Fibroblast of lung (primary cell): Measurements from ENCODE around the gene PDE9A. TPM values are rescaled to one million over a fixed set of nuclear protein-coding genes. Genes with fewer than 3 reads are reported as not detected.

Experiments used
- DNase-seq, 2 donors: peaks; one replicate each; pipeline versions ENCODE4 v3.0.0 to v3.0.0-alpha.2; 2010; ENCODE audit warnings: low read depth in 2 of 2
- H2AFZ ChIP-seq: 2 replicates; pipeline ENCODE4 v1.5.1; 2012; ENCODE audit warnings: low read length, control low read depth, inconsistent platforms
- H3K27ac ChIP-seq: 2 replicates; pipeline ENCODE4 v1.5.1; 2011; ENCODE audit warnings: low read length, control low read depth; ENCODE audit not compliant: insufficient read depth
- H3K27me3 ChIP-seq: 2 replicates; pipeline ENCODE4 v1.5.1; 2011; ENCODE audit warnings: mild to moderate bottlenecking, low read length; ENCODE audit not compliant: control insufficient read depth, insufficient read depth
- H3K36me3 ChIP-seq: 2 replicates; pipeline ENCODE4 v1.5.1; 2011; ENCODE audit warnings: low read length; ENCODE audit not compliant: control insufficient read depth, insufficient read depth
- H3K4me1 ChIP-seq: 2 replicates; pipeline ENCODE4 v1.5.1; 2011; ENCODE audit warnings: low read length; ENCODE audit not compliant: control insufficient read depth, insufficient read depth; ENCODE audit errors: extremely low read depth
- H3K4me2 ChIP-seq: 2 replicates; pipeline ENCODE4 v1.5.1; 2011; ENCODE audit warnings: low read length, control low read depth; ENCODE audit not compliant: insufficient read depth; ENCODE audit errors: extremely low read depth
- H3K4me3 ChIP-seq, 4 experiments: fragments of 200-600 bp in 1 of 4; sonication (generic) in 1 of 4; replicated peaks in 1 of 4; 2 replicates each; pipeline ENCODE4 v1.5.1; 2011 to 2016; ENCODE audit warnings: low read length in 4 of 4, low read depth in 3 of 4, mild to moderate bottlenecking in 3 of 4, control low read depth in 2 of 4, inconsistent platforms in 1 of 4, mixed read lengths in 1 of 4; ENCODE audit not compliant: insufficient read depth in 1 of 4; ENCODE audit errors: control extremely low read depth in 1 of 4
- H3K79me2 ChIP-seq: 2 replicates; pipeline ENCODE4 v1.5.1; 2012; ENCODE audit warnings: mild to moderate bottlenecking, low read length, inconsistent platforms; ENCODE audit not compliant: control insufficient read depth, insufficient read depth
- H3K9ac ChIP-seq: 2 replicates; pipeline ENCODE4 v1.5.1; 2011; ENCODE audit warnings: mild to moderate bottlenecking, low read length, control low read depth; ENCODE audit not compliant: insufficient read depth
- H3K9me3 ChIP-seq: 2 replicates; pipeline ENCODE4 v1.5.1; 2012; ENCODE audit warnings: low read depth, low read length; ENCODE audit not compliant: control insufficient read depth, insufficient read depth
- H4K20me1 ChIP-seq: 2 replicates; pipeline ENCODE4 v1.5.1; 2011; ENCODE audit warnings: low read length; ENCODE audit not compliant: control insufficient read depth, insufficient read depth; ENCODE audit errors: extremely low read depth
- CTCF ChIP-seq, 2 donors: IDR thresholded peaks in 1 of 2; conservative IDR thresholded peaks in 1 of 2; 1 replicate in 1 of 2; 2 replicates in 1 of 2; pipeline ENCODE4 v1.5.1; 2011 to 2012; ENCODE audit warnings: low read length in 2 of 2, control low read depth in 1 of 2, inconsistent platforms in 1 of 2, low read depth in 1 of 2, mild to moderate bottlenecking in 1 of 2
- EZH2 ChIP-seq: IDR thresholded peaks from 2 replicates; pipeline ENCODE4 v1.5.1; 2012; ENCODE audit warnings: low read length, control low read depth, mild to moderate bottlenecking; ENCODE audit errors: missing control alignments
- polyA plus RNA-seq, 2 donors: library from polyadenylated mRNA; depleted of rRNA in 1 of 2; stranded (reverse) in 1 of 2; unstranded in 1 of 2; fragments of >200 nt; gene quantifications; 2 replicates each; pipeline ENCODE4 v1.2.1, GENCODE V29; 2011 to 2012; ENCODE audit warnings: missing spikeins in 1 of 2
- total RNA-seq: library from RNA; depleted of rRNA; stranded (reverse); fragments of >200 nt; gene quantifications from 2 replicates; pipeline ENCODE4 v1.2.1, GENCODE V29; 2014

PDE9A gene
- total and polyA plus RNA-seq, 2 donors (not counting 1 experiment from before 2014, with no cell fraction given): 1.8 to 4.4 TPM

GRCh38 chr21:42775123-42775522, 121.7 kb downstream of the PDE9A start:
- no peak overlapping the region for H3K4me2 ChIP-seq
- no peaks in the 10 kb centered on the region for H3K9me3 ChIP-seq
- H3K4me3 ChIP-seq: no peak overlapping the region
- no peak overlapping the region for H3K27ac ChIP-seq
- no peaks in the 10 kb centered on the region for H3K79me2 ChIP-seq
- no peak overlapping the region for H3K9ac ChIP-seq
- H3K4me1 ChIP-seq: no peaks in the 10 kb centered on the region
- no peak overlapping the region for H2AFZ ChIP-seq
- H4K20me1 ChIP-seq: no peaks in the 10 kb centered on the region
- TF ChIP-seq EZH2 (no peak), CTCF (conservative IDR thresholded peaks at IDR 0.05 in 1 of 2, IDR thresholded peaks at IDR 0.05 in 1 of 2; ENCODE audit: low read depth in 1 of 2, low read length in 2 of 2) (no peak)
- H3K36me3 ChIP-seq: no peaks in the 10 kb centered on the region
- no peak for DNase-seq
- H3K27me3 ChIP-seq: no peaks in the 10 kb centered on the region

- Histone ChIP-seq H3K9me3 (no peaks in the 10 kb centered on the region), H3K4me1 (no peaks in the 10 kb centered on the region), H3K9ac (no peak overlapping the region), H2AFZ (no peak overlapping the region), H3K79me2 (no peaks in the 10 kb centered on the region), H3K36me3 (no peaks in the 10 kb centered on the region), H3K4me2 (no peak overlapping the region), H4K20me1 (no peaks in the 10 kb centered on the region), H3K27ac (no peak overlapping the region), H3K4me3 (no peak overlapping the region), H3K27me3 (peaks cover 4% of the 10 kb centered on the region)
- TF ChIP-seq EZH2 (no peak), CTCF (conservative IDR thresholded peaks at IDR 0.05 in 1 of 2, IDR thresholded peaks at IDR 0.05 in 1 of 2; ENCODE audit: low read depth in 1 of 2, low read length in 2 of 2) (no peak)
- no peak for DNase-seq
Observed at GRCh38 chr21:42775891-42776290, 122.5 kb downstream of the PDE9A start.

GRCh38 chr21:42777064-42777756, 123.8 kb downstream of the PDE9A start:
- TF ChIP-seq EZH2 (no peak), CTCF (conservative IDR thresholded peaks at IDR 0.05 in 1 of 2, IDR thresholded peaks at IDR 0.05 in 1 of 2; ENCODE audit: low read depth in 1 of 2, low read length in 2 of 2) (no peak)
- no peak for DNase-seq
- peaks cover 10% of the 10 kb centered on the region for H3K27me3 ChIP-seq
- no peak overlapping the region for H3K27ac ChIP-seq
- no peak overlapping the region for H3K4me3 ChIP-seq
- no peak overlapping the region for H3K4me2 ChIP-seq
- no peaks in the 10 kb centered on the region for H4K20me1 ChIP-seq
- H3K9me3 ChIP-seq: no peaks in the 10 kb centered on the region
- no peaks in the 10 kb centered on the region for H3K36me3 ChIP-seq
- no peak overlapping the region for H3K9ac ChIP-seq
- no peaks in the 10 kb centered on the region for H3K79me2 ChIP-seq
- no peak overlapping the region for H2AFZ ChIP-seq
- no peaks in the 10 kb centered on the region for H3K4me1 ChIP-seq
